ENCODE results near the gene EMID1.

Gene EMID1

GRCh38 chr22:29270475-29271271, 65.0 kb downstream of the EMID1 start:
- Histone ChIP-seq H3K4me1 (peaks cover 7% of the 10 kb centered on the region), H3K9me3 (ENCODE audit: control insufficient read depth, low read length) (no peaks in the 10 kb centered on the region), H2AFZ (no peak overlapping the region), H3K36me3 (ENCODE audit: control insufficient read depth, insufficient read depth, low read length) (no peaks in the 10 kb centered on the region), H3K27ac (no peak overlapping the region), H3K4me3 (ENCODE audit: low read depth, low read length) (peak overlapping the region; percentile 94), H3K9ac (no peak overlapping the region), H3K79me2 (peaks cover 36% of the 10 kb centered on the region), H3K27me3 (ENCODE audit: control insufficient read depth, insufficient read depth, low read length) (no peaks in the 10 kb centered on the region), H3K4me2 (ENCODE audit: low read length) (peak overlapping the region; percentile 92)
- TF ChIP-seq, protein P1, sequence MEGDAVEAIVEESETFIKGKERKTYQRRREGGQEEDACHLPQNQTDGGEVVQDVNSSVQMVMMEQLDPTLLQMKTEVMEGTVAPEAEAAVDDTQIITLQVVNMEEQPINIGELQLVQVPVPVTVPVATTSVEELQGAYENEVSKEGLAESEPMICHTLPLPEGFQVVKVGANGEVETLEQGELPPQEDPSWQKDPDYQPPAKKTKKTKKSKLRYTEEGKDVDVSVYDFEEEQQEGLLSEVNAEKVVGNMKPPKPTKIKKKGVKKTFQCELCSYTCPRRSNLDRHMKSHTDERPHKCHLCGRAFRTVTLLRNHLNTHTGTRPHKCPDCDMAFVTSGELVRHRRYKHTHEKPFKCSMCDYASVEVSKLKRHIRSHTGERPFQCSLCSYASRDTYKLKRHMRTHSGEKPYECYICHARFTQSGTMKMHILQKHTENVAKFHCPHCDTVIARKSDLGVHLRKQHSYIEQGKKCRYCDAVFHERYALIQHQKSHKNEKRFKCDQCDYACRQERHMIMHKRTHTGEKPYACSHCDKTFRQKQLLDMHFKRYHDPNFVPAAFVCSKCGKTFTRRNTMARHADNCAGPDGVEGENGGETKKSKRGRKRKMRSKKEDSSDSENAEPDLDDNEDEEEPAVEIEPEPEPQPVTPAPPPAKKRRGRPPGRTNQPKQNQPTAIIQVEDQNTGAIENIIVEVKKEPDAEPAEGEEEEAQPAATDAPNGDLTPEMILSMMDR (IDR thresholded peaks at IDR 0.05): no peak

- TF ChIP-seq, protein P1 (IDR thresholded peaks at IDR 0.05): no peak
- Histone ChIP-seq H3K4me2 (ENCODE audit: low read length) (no peak overlapping the region), H3K36me3 (ENCODE audit: control insufficient read depth, insufficient read depth, low read length) (no peaks in the 10 kb centered on the region), H3K4me3 (ENCODE audit: low read depth, low read length) (no peak overlapping the region), H3K9ac (no peak overlapping the region), H3K27me3 (ENCODE audit: control insufficient read depth, insufficient read depth, low read length) (no peaks in the 10 kb centered on the region), H3K79me2 (peaks cover 41% of the 10 kb centered on the region), H2AFZ (no peak overlapping the region), H3K27ac (no peak overlapping the region), H3K9me3 (ENCODE audit: control insufficient read depth, low read length) (no peaks in the 10 kb centered on the region), H3K4me1 (peaks cover 2% of the 10 kb centered on the region)
Observed at GRCh38 chr22:29272624-29273023, 66.9 kb downstream of the EMID1 start.

DNA sequence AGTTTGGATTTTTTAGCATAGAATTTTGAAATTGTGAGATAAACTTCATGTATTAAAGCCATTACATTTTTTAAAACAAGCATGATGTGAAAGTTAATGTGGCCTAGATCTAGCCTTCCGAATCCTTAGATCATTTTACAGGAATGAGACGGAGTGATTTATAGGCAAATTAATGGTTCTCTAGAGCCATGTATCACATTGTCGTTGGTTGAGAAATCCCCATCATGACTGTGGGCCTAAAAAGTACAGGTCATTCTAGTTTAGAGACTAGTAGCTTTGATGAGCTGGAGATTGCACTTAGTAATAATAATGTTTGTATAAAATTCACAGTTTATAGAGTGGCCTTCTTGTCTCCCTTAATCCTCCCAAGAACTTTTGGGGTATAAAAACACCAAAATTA, 69.5 kb downstream of the EMID1 start:
- Histone ChIP-seq H3K27ac (no peak overlapping the region), H3K27me3 (ENCODE audit: control insufficient read depth, insufficient read depth, low read length) (no peaks in the 10 kb centered on the region), H3K9ac (no peak overlapping the region), H2AFZ (no peak overlapping the region), H3K4me3 (ENCODE audit: low read depth, low read length) (no peak overlapping the region), H3K79me2 (peaks cover 35% of the 10 kb centered on the region), H3K4me2 (ENCODE audit: low read length) (no peak overlapping the region), H3K9me3 (ENCODE audit: control insufficient read depth, low read length) (no peaks in the 10 kb centered on the region), H3K36me3 (ENCODE audit: control insufficient read depth, insufficient read depth, low read length) (no peaks in the 10 kb centered on the region), H3K4me1 (peaks cover 2% of the 10 kb centered on the region)
- TF ChIP-seq, protein P1 (IDR thresholded peaks at IDR 0.05): no peak

- H3K4me2 ChIP-seq (ENCODE audit: low read length): no peak overlapping the region
- no peak overlapping the region for H3K4me3 ChIP-seq (ENCODE audit: low read depth, low read length)
- no peaks in the 10 kb centered on the region for H3K36me3 ChIP-seq (ENCODE audit: control insufficient read depth, insufficient read depth, low read length)
- H3K27me3 ChIP-seq (ENCODE audit: control insufficient read depth, insufficient read depth, low read length): no peaks in the 10 kb centered on the region
- H2AFZ ChIP-seq: no peak overlapping the region
- no peak overlapping the region for H3K27ac ChIP-seq
- H3K79me2 ChIP-seq: peaks cover 35% of the 10 kb centered on the region
- TF ChIP-seq, protein P1 (IDR thresholded peaks at IDR 0.05): no peak
- no peaks in the 10 kb centered on the region for H3K9me3 ChIP-seq (ENCODE audit: control insufficient read depth, low read length)
- H3K4me1 ChIP-seq: peaks cover 2% of the 10 kb centered on the region
- no peak overlapping the region for H3K9ac ChIP-seq
Observed at GRCh38 chr22:29275819-29276565, 70.3 kb downstream of the EMID1 start.

Measured in parathyroid adenoma (tissue), 2 donors.